ENCODE results near the gene CCL11.

CCL11 gene

DNA sequence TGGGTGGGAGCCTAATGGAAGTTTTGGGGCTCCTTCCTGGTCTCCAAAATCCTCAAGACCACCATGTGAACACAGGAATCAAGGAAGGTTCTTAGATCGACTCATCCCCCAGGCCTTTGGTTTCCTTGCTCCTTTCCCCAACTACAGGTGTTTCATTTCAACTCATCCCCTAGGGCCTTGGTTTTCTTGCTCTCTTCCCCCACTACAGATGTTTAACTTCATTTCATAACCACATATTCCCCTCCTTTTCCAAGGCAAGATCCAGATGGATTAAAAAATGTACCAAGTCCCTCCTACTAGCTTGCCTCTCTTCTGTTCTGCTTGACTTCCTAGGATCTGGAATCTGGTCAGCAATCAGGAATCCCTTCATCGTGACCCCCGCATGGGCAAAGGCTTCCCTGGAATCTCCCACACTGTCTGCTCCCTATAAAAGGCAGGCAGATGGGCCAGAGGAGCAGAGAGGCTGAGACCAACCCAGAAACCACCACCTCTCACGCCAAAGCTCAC is at the start of gene CCL11:
CCL11 (plus strand) TSS at position 457 of the 507 bp plus-strand sequence. CDS start 67 bp downstream, outside the sequence.
- DNase-seq (ENCODE audit: low read depth), result no peak

DNA sequence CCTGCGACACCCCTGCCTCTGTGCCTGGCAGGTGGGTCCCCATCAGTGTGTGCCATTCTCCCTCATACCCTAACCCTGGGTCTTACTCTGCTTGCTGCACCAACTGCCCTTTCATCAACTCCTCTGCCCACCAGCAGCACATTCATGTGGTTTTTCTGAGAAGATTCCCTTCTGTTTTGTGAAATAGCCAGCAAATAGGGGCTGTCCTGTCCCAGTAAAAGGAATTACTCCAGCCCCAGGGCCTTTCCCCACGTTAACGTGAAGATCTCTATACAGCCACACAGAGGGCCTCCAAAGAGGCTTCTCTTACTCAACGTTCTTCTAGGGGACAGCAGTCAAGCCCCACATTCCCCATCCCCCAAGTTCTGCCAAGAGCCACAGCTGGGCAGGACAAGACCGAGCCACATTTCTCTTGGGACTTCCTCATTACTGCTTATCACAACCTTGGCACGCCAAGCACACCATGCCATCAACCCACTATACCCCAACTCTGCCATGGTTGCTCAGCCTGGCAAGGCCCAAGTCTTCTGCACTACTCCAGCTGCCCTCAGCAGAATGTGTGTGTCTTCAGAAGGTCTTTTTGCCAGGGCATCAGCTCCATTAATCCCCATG is 49.2 kb upstream of the CCL11 start:
- no peak for DNase-seq (ENCODE audit: low read depth)

DNA sequence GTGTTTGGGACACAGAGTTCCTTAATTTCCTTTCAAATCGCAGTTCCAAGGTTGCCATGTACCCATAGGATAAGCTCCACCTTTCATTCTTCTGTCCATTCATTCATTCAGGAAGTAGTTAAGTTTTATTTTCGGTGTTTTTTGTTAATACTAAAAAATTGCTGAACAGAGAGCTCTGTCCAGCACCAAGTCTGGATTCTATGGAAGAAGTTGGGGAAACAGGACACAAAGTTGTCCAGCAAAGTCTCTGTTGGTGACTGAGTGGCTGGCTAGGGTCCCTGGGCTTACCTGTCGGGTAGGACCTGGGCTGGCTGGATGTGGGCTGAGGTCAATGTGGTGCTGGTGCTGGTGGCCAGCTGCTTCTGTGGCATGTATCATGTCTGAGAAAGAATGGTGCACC is 48.1 kb upstream of the CCL11 start:
- DNase-seq (ENCODE audit: low read depth), result no peak

DNA sequence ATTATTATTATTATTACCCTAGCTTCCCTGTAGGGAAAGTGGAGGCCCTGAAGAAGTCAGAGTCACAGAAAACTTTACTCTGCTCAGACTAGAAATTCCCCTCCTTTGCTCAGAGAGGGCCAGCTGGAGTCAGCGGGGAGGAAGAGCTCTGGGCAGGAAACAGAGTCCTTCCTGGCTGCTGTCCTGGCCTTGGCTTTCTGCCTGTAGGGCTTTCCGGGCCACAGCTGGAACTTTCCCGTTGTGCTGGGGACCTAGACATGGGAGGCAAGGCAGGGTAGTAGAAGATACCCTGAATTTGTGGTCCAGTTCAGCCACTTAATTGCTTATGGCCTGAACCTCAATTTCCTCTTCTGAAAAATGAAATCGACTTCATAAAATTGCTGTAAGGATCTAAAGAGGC is 44.5 kb upstream of the CCL11 start:
- no peak for DNase-seq (ENCODE audit: low read depth)

DNA sequence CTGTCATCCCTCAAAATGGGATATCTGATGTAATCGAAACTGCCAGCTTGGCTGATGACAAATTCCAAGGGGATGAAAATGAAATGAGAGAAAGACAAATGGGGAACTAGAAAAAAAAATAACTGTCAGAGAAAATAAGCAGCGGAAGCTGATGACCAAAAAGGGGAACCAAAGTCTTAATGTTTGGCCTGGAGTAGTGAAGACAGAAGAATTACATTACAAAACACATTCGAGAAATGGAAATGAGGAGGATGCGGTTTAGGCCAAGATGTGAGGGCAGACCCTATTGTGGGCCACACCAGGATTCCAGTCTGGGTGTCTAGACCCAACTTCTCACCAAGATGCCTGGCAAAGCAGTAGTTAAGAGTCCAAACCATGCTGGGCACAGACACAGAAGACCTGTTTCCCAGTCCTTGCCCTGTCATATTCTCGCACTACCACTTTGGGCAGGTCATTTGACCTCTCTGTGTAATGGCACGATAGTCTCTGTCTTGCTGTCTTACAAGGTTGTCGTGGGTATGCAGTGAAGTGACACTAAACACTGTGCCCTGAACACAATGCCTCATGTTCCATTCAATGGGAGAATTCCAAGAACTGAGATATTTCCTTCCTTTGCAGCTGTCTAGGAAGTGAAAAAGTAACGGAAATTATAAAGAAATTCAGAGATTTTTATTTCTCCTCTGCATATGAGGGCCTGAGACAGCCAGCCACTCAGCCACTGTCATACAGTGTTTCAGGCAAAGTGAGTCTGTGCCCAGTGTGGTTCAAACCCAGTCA is 42.8 kb upstream of the CCL11 start:
- DNase-seq (ENCODE audit: low read depth), result no peak

DNA sequence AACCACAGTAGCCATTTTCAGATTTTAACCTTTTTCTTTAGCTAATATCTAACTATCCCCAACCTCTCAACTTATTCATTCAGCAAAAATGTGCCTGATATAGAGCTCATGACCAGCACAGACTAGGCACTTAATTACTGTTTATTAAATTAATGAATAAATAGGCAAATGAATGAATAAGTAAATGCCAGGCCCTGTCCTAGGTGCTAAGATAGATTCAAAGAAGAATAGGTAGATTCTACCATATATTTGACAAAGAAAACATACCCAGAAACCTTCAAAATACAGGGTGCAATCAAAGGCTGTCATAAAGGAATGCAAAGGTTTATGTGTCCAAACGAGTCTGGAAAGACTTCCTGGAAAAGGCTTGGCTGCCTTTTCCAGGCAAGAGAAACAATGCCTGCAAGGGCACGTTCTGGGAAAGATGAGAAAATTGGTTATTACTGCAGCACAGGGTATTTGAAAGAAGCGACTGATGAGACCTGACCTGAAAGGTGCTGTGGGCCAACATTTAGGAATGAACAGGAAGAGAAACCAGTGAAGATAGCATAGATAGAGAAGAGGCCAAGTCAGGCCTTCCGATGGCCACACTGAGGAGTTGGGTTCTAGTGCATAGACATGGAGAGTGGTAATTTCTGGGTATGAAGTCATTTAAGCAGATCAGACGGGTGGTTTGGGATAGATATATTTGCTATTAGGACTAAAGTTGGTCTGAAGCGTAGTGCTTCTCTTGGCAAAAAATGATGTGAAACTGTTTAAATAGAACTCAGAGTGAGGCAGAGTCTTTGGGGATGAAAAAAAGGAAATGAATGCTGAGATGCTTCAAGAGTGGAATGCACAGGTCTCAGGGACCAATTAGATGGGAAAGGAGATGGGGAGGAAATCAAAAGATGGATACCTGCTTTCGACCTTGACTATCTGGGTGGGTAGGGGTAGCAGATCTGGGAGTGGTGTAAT is 41.9 kb upstream of the CCL11 start:
- DNase-seq (ENCODE audit: low read depth), result no peak

DNA sequence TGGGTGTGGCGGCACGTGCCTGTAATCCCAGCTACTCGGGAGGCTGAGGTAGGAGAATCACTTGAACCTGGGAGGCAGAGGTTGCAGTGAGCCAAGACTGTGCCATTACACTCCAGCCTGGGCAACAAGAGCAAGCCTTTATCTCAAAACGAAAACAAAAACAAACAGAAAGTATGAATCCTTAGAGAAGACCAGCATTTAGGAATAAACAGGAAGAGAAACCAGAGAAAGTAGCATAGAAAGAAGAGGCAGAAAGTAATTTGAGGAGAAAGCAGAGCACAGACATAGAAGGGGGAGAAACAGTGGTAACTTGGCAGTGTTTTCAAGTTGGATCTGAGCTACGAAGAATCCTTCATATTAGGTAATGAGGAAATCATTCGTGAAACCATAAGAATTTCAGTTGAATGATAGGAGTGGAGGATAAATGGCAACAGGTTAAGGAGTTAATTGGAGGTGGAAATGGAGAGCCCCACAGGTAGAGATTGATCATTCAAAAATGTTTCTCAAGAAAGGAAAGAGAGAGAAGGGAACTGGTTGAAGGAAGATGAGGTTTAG is 40.1 kb upstream of the CCL11 start:
- no peak for DNase-seq (ENCODE audit: low read depth)

DNA sequence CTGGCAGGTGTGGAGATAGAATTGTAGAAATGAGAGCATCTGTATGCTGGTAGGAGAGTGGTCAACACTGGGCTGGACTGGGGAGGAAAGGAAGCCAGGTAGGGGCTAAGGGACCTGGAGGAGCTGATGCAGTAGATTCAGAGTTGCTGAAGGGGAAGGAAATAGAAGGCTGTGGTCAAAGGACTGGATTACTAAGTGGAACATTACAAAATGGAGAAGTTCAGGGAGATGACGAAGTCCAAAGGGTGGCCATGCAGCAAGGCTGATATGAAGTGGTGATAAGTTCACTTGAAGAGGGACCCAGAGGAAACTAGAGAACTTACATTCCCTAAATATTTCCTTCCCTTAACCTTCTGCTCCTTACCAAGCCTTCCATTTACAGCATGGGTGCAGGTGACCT is 39.1 kb upstream of the CCL11 start:
- DNase-seq (ENCODE audit: low read depth), result no peak

DNA sequence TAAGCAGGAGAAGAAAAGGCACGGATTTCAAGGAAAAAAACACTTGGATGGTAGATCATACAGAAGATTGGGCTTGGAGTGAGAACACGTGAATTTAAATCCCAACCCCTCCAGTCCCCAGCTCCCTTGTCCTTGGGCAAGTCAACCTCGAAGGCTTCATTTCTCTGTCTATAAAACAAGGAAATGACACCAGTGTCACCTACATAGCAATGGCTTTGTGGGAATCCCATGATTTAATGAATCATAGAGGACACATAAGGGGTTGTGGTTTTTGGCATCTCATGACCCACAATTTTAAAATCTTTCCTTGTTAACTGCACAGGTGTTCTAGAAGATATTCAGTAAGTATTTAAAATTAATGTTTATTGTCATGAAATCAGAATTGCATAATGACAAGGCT is 38.7 kb upstream of the CCL11 start:
- no peak for DNase-seq (ENCODE audit: low read depth)

DNA sequence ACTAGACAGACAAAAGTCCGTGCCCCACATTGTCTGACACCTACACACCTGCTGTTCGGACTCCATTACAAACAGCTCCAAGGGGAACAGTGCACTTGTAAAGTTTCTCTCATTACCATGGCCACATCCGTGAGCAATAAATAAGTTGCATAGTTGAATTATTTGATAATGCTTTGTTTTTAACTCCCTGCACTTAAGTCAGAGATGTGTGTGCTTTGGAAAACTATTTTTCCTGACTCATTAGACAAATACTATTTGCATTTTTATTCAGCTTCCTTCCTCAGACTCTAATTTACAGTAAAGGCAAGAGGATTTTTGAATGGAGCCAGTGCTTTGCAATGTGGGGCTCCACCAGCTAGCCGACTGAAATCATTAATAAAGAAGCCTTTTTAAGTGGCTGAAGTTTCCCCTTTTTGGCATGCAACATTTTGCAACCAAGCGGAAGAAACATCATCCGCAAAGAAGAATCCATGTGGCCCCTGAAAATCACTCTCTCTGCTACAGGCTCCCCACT is 37.0 kb upstream of the CCL11 start:
- DNase-seq (ENCODE audit: low read depth), result no peak

GRCh38 chr17:34249061-34249460 is 36.5 kb upstream of the CCL11 start:
- DNase-seq (ENCODE audit: low read depth), result no peak

GRCh38 chr17:34249478-34249877 is 36.1 kb upstream of the CCL11 start:
- DNase-seq (ENCODE audit: low read depth), result no peak

DNA sequence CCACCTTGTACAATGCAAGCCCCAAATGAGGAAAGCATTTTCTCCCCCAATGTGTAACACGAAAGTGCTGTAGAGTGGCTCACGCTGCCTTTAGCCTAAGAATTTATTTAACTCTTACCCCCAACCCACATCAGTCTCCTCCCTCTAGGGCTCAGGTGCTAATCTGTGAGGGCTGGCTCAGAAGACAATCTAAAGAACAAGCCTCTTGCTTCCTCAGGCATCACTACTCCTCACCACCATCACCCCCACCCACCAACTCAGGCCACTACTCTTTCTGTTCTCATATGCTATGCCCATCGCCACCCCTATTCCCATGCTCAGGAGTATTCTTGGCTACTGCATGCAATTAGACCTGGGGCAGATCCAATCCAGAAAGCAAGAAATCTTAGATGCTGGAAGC is 34.4 kb upstream of the CCL11 start:
- no peak for DNase-seq (ENCODE audit: low read depth)

GRCh38 chr17:34252095-34252443 is 33.5 kb upstream of the CCL11 start:
- DNase-seq (ENCODE audit: low read depth), result no peak

DNA sequence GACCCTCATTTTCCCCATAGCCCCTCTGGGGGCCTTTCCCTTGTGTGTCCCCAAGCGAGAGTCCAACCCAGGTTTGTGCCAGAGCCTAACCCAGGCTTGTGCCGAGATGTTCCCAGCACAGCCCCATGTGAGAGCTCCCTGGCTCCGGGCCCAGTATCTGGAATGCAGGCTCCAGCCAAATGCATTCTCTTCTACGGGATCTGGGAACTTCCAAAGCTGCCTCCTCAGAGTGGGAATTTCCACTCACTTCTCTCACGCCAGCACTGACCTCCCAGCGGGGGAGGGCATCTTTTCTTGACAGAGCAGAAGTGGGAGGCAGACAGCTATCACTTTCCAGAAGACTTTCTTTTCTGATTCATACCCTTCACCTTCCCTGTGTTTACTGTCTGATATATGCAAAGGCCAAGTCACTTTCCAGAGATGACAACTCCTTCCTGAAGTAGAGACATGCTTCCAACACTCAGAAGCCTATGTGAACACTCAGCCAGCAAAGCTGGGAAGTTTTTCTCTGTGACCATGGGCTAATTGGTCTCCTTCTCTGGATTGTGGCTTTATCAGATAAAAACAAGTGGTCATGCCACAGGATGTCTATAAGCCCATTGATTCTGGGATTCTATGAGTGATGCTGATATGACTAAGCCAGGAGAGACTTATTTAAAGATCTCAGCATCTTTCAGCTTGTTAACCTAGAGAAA is 33.0 kb upstream of the CCL11 start:
- no peak for DNase-seq (ENCODE audit: low read depth)

GRCh38 chr17:34253139-34253525 is 32.4 kb upstream of the CCL11 start:
- no peak for DNase-seq (ENCODE audit: low read depth)

DNA sequence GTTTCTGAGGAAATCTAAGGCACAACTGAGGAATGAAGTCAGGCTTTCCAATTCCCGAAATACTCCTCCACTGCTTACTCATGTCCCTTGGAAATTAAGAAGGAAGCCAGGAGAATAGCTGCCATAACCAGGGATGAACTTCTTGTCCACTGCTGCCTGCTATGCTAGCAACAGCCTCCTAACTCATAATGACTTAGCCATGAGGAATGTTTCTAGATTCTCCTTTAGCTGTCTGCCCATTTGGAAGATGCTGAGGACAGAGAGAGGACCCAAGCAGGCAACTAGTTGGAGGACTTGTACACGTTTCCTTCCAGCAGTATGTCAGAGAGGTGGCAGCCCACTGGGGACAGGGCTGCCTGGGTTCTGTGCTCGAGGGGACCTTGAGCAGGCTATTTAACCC is 31.4 kb upstream of the CCL11 start:
- DNase-seq (ENCODE audit: low read depth), result no peak

DNA sequence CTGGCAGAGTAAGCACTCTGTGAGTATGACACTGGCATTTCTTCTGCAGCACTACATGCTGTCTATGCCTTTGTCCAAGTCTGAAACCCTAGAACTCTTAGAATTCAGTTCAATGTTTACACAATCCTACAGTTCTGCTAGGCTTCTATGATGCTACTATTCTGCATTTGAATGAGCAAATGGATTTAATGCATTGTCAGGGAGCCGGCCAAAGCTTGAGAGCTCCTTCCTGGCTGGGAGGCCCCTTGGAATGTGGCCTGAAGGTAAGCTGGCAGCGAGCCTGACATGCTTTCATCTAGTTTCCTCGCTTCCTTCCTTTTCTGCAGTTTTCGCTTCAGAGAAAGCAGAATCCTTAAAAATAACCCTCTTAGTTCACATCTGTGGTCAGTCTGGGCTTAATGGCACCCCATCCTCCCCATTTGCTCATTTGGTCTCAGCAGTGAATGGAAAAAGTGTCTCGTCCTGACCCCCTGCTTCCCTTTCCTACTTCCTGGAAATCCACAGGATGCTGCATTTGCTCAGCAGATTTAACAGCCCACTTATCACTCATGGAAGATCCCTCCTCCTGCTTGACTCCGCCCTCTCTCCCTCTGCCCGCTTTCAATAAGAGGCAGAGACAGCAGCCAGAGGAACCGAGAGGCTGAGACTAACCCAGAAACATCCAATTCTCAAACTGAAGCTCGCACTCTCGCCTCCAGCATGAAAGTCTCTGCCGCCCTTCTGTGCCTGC is 30.7 kb upstream of the CCL11 start, which contains the start of gene CCL2:
CCL2 (plus strand) TSS at position 635 of the 730 bp plus-strand sequence; CDS start at position 700, 65 bp downstream.
- DNase-seq (ENCODE audit: low read depth), result no peak

DNA sequence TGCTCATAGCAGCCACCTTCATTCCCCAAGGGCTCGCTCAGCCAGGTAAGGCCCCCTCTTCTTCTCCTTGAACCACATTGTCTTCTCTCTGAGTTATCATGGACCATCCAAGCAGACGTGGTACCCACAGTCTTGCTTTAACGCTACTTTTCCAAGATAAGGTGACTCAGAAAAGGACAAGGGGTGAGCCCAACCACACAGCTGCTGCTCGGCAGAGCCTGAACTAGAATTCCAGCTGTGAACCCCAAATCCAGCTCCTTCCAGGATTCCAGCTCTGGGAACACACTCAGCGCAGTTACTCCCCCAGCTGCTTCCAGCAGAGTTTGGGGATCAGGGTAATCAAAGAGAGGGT is 30.2 kb upstream of the CCL11 start:
- DNase-seq (ENCODE audit: low read depth), result no peak

- DNase-seq (ENCODE audit: low read depth), result no peak
Observed at GRCh38 chr17:34255841-34256240, 29.7 kb upstream of the CCL11 start.

Data from HS-27A (cell line).